HG02798 (cell line): ENCODE results near the gene NPIPB9.

Experiments used
- ATAC-seq: cut with Tn5 transposase; IDR thresholded peaks from one replicate; pipeline ENCODE4 v1.9.1; 2021; ENCODE audit warnings: mild to moderate bottlenecking; ENCODE audit not compliant: unreplicated experiment, poor library complexity

The NPIPB9 gene

DNA sequence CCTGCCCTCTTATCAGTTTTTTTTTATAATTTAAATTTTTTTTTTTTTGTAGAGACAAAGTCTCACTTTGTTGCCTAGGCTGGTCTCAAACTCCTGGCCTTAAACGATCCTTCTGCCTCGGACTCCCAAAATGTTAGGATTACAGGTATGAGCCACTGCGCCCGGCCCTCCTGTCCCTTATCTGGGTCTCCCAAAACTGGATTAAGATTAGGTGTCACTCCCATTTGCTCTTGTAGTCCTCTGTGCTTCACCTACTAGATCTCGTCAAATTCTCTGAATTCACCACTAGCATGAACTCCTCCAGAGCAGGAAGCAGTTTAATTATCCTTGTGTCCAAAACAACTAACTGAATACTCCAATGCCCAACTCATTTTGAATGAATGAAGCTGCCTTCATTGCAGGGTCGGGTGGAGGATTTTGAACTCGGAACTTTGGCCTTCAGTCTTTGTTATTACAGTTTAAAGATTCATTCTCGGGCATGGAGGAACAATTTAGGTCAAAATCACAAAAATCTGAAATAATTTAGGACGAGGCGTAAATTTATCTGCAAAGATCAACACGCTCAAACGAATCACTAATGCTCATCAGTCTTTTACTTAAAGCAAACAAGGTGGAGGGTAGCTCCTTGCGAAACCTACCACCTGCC, 70.4 kb downstream of the NPIPB9 start:
- no peak for ATAC-seq
